Measurements from ENCODE around the gene NUP214.
"Not testable (repeated sequence)": the region's sequence is repeated elsewhere in the genome, so short reads cannot be mapped to it uniquely, and the experiment has no call there.

NUP214 gene

DNA sequence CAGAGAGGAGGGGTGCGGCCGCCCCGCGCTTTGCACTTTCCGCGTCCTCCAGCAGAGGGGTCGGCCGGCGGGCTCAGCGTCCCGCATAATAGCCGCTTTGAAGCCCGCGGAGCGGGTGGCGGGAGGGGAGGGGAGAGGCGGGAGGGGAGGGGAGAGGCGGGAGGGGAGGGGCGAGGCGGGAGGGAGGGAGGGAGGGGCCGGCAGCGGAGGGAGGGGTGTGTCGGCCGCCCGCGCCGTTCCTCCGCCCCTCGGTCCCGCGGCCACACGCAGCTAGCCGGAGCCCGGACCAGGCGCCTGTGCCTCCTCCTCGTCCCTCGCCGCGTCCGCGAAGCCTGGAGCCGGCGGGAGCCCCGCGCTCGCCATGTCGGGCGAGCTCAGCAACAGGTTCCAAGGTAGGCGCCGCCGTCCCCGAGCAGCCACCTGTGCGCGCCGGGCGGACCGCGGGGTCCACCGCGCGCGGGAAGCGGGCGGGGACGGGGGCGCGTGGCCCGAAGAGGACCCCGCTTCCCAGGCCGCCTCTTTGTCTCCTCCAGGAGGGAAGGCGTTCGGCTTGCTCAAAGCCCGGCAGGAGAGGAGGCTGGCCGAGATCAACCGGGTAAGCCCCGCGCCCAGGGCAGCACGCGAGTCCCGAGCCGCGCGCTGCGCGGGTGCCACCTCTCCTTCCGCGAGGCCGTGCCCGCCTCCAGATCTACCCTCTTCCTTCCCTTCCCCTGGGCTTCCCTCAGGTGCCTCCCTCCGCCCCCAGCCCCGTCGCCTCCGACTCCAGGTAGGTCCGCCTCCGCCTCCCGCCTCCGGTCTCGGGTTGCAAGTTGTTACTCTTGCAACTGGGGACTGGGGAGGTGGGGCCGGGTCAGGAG is 28.9 kb upstream of the NUP214 start, which contains the start of gene AIF1L:
Gene AIF1L, plus strand, starts transcription at position 263 of the 857 bp plus-strand sequence. Its CDS starts 99 bp downstream, at position 362.
- peak; percentile 58 for DNase-seq (ENCODE audit: low read depth, low spot score)

DNA sequence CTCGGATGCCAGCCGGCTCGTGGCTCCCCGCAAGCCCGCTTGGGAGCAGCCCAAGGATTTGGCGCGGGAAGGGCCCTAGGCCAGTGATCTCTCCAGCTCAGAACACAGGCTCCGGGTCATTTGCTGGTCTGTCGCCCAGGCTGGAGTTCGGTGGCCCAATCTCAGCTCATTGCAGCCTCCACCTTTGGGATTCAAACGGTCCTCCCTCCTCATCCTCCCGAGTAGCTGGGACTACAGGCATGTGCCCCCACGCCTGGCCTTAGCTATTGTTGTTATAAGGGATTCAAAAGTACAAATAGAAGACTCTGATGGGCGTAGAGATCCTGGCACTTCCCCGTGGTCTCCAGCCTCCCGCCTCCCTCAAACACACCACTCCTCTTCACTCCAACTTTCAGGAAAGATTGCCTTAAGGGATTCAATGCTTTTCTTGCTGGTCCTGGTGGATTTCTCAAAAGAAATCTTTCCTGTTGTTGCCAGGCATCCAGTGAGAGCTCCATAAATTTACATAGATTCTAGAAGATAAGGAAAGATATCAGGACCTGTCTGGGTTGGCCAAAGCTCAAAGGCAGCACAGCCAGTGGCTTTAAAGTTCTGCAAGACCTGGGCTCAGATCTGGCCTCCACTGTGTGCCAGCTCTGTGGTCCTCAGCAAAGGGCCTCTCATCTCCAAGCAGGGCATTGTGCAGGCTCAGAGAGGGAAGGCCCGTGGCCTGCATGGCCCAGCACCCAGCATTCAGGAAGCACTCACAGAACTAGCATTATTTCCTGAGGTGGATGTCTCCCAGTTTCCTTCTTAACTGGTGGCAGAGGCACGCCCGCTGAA is 28.0 kb upstream of the NUP214 start:
- DNase-seq (ENCODE audit: low read depth, low spot score): no peak

DNA sequence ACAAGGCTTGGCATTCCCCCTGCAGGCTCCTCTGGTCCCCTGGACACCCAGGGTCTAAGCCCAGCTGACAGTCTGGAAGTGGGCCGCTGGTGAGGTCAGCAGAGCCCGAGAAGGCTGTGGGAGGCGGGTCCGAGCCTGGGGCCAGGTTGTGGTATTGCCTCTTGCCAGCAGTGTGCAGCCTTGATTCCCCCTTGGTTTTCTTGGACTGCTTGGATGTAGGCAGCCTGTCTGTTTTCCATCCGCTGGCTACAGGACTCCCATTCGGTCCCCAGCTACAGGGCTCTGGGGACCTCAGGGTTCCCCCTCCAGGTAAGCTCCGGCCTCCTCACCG is 27.5 kb upstream of the NUP214 start:
- DNase-seq (ENCODE audit: low read depth, low spot score): no peak

DNA sequence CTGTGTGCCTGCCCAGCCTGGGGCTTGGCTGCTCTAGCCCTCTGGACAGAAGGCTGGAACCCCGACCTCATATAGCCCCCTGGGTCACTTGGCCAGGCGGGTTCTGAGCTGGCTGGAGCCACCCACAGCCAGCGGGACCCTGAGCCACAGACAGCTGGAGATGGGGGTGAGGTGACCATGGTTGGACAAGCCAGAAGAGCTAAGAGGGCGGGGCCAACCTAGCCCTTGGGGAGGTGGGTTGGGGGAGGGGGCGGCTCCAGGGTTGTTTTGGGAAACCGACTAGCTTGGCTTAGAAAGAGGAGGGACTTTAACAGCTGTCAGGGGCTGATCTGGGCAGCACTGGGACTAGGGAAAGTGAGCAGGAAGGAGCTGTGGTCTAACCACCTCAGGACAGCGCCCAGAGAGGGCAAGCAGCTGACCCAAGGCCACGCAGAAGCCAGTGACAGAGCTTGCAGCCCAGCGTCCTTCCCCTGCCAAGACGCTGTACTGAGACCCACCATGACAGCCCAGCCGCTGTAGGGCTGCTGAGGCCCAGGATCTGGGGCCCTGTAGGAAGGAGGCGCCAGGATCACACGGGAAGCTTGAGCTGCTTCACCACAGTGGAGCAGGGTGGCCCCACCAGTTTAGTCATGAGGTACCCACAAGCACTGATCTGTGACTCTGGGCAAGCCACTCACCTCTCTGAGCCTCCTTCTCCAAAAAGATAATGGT is 26.8 kb upstream of the NUP214 start:
- DNase-seq (ENCODE audit: low read depth, low spot score): no peak

DNA sequence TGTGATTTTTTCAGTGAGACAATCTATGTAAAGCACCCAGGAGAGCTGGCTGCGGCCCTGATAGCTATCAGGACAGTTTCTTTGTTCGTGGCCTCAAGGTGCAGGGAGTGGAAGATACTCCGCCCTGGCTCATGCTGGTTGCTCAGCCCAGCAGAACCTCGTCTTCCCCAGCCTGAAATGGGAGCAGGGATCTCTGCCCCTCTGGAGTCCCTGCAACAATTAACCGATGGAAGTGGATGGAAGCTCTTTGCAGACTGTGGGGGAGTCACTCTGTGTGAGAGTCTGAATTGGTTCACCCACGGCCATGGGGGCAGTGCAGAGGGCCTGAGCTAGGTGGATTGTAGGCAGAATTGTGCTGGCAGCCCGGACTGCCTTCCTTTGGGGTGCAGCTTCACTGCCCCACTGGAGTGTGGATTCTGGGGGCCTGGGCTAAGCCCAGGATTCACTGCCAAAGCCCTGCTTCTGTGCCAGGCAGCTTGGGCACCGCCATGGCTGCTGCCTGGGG is 26.2 kb upstream of the NUP214 start:
- DNase-seq (ENCODE audit: low read depth, low spot score): no peak

DNA sequence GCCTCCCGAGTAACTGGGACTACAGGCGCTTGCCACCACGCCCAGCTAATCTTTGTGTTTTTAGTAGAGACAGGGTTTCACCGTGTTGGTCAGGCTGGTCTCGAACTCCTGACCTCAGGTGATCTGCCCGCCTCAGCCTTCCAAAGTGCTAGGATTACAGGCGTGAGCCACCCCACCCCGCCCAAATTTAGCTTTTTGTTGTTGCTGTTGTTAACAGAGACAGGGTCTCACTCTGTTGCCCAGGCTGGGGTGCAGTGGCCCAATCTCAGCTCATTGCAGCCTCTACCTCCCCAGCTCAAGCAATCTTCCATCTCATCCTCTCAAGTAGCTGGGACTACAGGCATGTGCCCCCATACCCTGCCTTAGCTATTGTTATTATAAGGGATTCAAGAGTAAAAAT is 25.5 kb upstream of the NUP214 start:
- not testable (repeated sequence) for DNase-seq (ENCODE audit: low read depth, low spot score)

DNA sequence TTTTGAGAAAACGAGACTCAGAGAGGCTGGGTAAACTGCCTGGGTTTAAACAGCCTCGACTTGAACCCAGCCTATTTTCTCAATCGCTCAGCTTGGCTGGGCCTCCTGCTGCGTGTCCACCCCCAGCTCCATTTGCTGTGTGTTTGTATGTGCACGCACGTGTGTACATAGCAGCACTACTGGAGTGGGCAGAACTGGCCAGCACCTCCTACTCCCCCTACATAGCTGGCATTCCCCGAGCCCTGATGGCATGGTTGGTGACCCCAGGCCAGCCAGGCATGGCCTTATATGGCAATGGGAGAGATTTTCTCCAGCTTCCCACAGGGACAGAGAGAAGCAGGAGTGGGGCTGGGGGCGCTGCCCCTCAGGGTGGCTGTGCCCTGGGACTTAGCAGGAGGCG is 24.9 kb upstream of the NUP214 start:
- peak; percentile 55 for DNase-seq (ENCODE audit: low read depth, low spot score)

DNA sequence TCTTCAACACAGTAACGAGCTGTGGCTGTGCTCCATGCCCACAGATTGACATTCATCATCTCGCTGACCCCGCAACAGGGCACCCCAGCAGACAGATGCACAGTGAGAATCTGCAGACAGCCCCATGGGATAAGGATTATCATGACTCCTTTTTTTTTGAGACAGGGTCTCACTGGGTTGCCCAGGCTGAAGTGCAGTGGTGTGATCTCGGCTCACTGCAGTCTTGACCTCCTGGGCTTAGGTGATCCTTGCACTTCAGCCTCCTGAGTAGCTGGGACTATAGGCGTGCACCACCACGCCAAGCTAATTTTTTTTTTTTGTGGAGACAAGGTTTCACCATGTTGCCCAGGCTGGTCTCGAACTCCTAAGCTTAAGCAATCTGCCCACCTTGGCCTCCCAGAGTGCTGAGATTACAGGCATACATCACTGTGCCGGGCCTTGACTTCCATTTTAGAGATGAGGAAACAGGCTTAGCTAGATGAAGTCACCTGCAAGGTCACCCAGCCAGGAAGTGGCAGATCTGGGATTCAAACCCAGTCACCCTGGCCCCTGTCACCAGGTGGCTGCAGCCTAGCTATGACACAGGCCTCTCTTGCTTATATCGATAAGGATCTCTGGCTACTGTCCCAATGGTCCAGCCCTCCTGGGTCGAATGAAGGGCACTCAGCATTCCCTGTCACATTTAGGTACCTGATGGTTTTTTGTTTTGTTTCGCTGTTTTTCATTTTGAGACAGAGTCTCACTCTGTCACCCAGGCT is 24.0 kb upstream of the NUP214 start:
- no peak for DNase-seq (ENCODE audit: low read depth, low spot score)

DNA sequence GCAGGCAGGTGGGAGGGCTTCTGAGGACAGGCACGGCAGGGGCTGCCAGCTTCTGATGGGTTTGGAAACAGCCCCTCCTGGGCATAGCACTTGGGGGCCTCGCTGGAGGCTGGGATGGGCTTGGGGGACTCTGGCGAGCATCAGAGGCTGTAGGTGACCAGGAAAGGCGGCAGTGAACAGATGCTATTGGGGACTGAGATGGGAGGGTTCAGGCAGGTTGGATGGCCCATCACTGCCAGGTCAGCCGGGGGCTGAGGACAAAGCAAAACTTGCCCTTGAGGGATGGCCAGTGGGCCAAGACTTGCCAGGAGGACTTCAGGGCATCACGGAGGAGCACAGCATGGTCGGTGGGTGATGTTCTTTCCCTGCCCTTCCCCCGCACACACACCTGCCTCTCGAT is 22.4 kb upstream of the NUP214 start:
- no peak for DNase-seq (ENCODE audit: low read depth, low spot score)

DNA sequence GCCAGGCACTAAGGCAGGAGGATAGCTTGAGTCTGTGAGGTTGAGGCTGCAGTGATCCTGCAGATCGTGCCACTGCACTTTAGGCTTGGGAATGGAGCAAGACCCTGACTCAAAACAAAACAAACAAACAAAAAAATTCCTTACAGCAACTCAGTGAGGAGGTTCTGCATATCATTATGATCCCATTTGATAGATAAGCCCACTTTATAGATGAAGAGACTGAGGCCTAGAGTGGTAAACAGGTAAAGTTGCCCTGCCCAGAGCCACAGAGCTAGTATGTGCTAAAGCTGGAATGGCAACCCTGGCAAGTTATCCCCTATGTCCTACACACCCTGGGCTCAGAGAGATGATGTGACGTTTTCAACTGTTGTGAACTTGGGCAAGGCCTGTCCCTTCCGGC is 21.9 kb upstream of the NUP214 start:
- DNase-seq (ENCODE audit: low read depth, low spot score): no peak

DNA sequence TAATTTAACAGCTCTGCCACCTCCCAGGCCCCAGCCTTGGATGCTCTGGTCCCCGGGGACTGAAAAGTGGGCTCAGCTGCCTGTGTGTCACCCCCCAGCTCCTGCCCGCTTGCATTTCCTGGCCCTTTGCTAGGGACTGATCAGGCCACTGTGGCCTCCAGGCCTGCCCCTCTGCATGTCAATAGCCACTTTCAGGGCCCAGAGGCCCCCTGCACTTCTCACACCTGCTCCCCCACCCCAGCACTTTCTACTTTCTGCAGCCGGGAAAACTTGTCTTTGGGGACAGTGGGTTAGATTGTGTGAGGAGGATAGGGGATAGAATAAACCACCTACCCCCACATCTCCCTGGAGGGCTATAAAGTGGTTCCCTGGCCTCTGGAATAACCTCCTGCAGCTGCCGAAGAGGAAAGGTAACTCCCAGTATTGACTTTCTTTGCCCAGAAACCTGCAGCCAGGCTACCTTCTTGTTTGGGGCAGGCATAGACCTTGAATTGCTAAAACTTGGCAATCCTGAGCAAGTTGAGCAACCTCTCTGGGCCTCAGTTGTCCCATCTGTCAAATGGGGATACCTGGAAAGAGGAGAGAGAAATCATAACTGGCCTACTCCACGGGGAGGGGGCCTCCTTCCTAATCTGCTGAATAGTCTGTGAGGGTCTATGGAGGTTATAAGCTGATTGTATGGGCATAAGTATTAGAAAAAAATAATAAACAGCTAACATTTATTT is 21.2 kb upstream of the NUP214 start:
- no peak for DNase-seq (ENCODE audit: low read depth, low spot score)

DNA sequence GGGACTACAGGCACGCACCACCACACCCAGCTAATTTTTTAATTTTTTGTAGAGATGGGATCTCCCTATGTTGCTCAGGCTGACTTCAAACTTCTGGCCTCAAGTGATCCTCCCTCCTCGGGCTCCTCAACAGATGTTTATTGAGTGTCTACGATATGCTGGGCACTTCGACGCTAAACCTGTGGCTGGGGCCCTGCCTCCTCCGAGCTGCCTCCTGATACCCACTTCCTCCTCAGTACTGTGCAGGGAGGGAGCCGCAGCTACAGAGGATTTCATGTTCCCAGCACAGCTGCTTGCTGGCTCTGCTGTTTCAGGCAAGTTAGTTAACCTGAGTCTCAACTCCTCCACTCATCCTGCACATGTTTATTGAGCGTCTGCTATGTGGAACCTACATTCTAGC is 19.4 kb upstream of the NUP214 start:
- no peak for DNase-seq (ENCODE audit: low read depth, low spot score)

DNA sequence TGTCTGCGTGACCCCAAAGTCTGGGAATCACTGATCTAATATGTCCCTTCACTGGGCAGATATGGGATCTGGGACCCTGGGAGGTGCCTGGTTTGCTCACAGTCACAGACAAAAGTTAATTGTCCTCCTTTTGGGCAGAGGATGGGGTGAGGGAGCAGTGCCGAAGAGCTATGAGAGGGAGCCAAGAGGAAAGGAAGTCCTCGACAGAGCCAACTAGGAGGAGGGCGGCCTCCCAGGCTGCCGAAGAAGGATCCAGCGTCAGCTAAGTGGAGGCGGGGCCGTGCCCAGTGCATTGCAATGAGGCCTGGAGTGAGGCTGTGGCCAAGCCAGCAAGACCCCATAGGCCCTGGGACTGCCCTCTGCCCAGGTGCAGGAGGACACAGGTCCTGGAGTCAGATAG is 17.6 kb upstream of the NUP214 start:
- DNase-seq (ENCODE audit: low read depth, low spot score): no peak

DNA sequence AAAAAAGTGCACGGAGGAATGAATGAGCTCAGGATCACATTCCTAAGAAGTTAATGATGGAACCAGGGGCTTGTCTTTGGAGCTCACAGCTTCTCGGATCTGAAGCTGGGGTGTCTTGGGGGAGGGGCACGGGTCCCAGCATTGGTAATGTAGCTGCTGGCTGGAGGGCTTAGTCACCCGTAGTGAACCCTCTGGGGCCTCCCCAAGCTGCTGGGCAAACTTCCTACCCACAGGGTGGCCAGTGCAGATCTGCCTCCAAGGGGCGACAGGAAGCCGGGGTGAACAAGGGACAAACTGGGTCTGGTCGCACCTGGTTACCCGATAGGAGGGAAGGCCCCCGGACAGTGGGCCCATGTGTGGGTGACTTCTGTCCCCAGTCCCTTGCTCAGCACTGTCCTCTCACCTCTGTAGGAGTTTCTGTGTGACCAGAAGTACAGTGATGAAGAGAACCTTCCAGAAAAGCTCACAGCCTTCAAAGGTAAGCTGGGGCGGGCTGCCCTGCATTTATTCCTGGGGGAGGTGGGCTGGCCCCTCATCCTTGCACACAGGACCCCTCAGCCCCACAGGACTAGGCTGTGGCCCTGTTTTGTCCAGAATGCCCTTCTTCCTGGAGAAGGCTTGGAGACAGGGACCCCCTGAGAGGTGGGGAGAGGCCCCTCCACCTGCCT is 14.1 kb upstream of the NUP214 start:
- DNase-seq (ENCODE audit: low read depth, low spot score): peak; percentile 42

DNA sequence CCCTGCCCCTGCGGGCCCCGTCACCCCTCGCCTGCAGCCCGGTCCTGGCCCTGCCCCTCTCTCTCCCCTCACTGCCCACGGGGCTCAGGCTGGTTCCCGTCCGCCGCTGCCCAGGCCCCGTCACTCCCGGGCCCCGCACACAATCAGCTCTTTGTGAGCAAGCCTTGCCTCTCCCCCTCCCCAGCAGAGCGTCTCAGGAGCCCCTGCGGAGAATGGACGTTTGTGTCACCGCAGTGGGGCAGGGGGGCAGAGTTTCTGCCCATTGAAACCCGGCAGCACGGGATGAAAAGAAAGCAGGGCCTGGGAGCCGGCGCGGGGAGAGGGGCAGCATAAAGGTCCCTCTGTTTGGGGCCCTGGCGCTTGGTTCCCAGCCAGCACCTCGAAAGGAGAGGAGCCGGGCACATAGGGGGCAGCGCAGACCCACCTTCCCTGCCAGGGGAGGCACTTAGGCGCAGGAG is 13.5 kb upstream of the NUP214 start:
- peak; percentile 61 for DNase-seq (ENCODE audit: low read depth, low spot score)

DNA sequence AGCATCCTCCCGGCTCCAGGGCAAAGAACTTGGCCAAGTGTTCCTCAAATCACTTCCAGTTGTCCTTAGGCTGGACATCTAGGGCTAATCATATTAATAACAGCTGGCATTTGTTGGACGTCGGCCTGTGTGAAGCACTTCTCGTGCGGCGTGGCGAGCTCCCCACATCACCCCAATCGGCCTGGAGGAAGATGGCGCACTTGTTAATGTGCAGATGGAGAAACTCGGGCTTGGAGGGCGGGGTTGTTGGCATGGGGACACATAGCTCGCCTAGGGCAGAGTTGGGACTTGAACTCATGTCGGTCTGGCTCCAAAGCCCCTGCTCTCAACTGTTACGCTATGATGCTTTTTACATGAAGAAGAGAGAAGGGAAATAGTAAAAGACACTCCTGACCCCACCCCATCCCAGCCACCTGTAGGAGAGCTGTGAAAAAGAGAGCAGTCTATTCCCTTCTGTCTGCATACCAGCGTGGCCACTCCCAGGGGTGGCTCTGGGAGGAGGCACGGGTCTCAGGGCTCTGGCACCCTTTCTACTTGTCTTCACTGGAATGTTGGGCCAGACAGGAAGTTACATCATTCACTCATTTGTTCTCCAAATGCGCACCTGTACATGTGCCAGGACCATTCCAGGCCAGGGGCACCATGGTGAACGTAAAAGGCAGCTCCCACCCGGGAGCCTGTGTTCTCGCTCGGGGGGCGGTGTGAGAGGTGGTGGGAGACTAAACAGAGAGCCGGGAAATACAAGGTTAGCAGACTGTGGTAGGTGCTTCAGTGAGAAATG is 12.8 kb upstream of the NUP214 start:
- DNase-seq (ENCODE audit: low read depth, low spot score): no peak

DNA sequence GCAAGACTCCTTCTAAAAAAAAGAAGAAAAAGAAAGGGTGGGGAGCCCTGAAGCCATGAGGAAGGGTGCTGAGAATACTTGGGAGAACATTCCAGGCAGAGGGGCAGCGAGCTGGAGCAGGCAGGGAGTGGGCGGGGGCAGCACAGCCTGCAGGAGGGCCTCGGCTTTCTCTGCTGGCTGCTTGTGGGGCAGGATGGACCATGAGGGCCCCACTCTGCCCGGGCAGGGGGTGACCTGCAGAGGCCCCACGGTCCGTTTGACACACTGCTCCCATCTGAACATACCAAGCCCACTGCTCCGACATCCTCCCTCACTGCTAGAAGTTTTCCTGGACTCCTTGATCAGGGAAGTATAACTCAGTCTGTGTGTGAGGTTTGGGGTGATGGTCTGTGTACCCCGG is 11.7 kb upstream of the NUP214 start:
- no peak for DNase-seq (ENCODE audit: low read depth, low spot score)

DNA sequence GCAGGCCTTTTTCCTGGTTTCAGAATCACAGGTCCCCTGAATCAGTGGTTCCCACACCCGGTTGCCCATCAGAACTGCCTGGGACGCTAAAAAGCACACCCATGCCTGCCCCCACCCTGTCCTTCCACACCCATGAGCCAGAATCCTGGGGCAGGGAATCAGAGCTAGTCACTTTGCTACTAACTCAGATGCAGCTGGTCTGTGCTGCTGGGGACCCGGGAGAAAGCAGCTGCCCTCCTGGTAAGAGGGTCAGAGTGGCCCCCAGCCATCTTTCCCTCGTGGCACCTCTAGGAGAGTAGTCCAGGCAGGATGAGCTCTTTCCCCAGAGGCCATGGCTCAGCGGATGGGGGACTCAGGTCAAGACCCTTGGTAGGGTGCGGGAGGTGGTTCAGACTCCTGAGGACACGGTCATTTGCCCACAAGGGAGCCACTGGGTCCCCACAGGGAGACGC is 11.3 kb upstream of the NUP214 start:
- DNase-seq (ENCODE audit: low read depth, low spot score): no peak

DNA sequence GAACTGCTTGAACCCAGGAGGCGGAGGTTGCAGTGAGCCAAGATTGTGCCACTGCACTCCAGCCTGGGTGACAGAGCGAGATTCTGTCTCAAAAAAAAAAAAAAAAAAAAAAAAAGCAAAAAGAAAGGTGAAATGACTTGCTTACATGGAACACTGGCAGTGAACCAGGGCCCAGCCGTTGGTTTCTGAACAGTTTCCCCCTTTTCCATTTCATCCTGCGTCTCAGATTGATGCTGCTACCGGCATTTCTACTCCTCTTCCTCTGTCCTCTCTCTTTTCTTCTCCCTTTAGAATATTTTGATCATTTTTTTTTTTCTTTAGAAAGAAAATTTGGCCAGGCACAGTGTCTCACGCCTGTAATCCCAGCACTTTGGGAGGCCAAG is 10.0 kb upstream of the NUP214 start:
- not testable (repeated sequence) for DNase-seq (ENCODE audit: low read depth, low spot score)

Data from astrocyte of the hippocampus (primary cell).